GM23338 (cell line): ENCODE results near the gene FUT7. TPM values are rescaled to one million over a fixed set of nuclear protein-coding genes. Genes with fewer than 3 reads are reported as not detected.

ENCODE experiments used
- ATAC-seq: fragments of 200-7000 bp; cut with Tn5 transposase; 3 replicates; pipeline ENCODE4 v1.9.1; 2020
- DNase-seq: peaks from one replicate; pipeline ENCODE4 v3.0.0-alpha.2; 2015; ENCODE audit warnings: low spot score
- H2AFZ ChIP-seq: fragments of 200-600 bp; sonication (generic); 2 replicates; pipeline ENCODE4 v1.8.0; 2016; ENCODE audit warnings: antibody characterized with exemption, mild to moderate bottlenecking, moderate library complexity
- H3F3A ChIP-seq: fragments of 200-600 bp; sonication (generic); replicated peaks from 2 replicates; pipeline ENCODE4 v1.8.0; 2017; ENCODE audit warnings: antibody characterized with exemption, mixed run types, low read depth
- H3K27ac ChIP-seq: fragments of 200-600 bp; sonication (generic); 2 replicates; pipeline ENCODE4 v1.6.1; 2016; ENCODE audit warnings: low read depth
- H3K27me3 ChIP-seq: fragments of 200-600 bp; sonication (generic); 2 replicates; pipeline ENCODE4 v1.8.0; 2016; ENCODE audit warnings: mild to moderate bottlenecking, mixed run types, moderate library complexity; ENCODE audit not compliant: insufficient read depth
- H3K36me3 ChIP-seq: fragments of 200-600 bp; sonication (generic); 2 replicates; pipeline ENCODE4 v1.8.0; 2016; ENCODE audit warnings: mild to moderate bottlenecking; ENCODE audit not compliant: insufficient read depth
- H3K4me1 ChIP-seq: fragments of 200-600 bp; sonication (generic); 2 replicates; pipeline ENCODE4 v1.8.0; 2016; ENCODE audit warnings: mild to moderate bottlenecking, moderate library complexity; ENCODE audit not compliant: insufficient read depth
- H3K4me2 ChIP-seq: fragments of 200-600 bp; sonication (generic); 2 replicates; pipeline ENCODE4 v1.7.1; 2017; ENCODE audit warnings: mixed run types
- H3K4me3 ChIP-seq: fragments of 200-600 bp; sonication (generic); 2 replicates; pipeline ENCODE4 v1.6.1; 2016; ENCODE audit warnings: mixed run types
- H3K79me2 ChIP-seq: fragments of 200-600 bp; sonication (generic); replicated peaks from 2 replicates; pipeline ENCODE4 v1.8.0; 2017; ENCODE audit warnings: mild to moderate bottlenecking; ENCODE audit not compliant: insufficient read depth
- H3K9me2 ChIP-seq: fragments of 200-600 bp; sonication (generic); 2 replicates; pipeline ENCODE4 v1.8.0; 2017; ENCODE audit not compliant: insufficient read depth
- H4K20me1 ChIP-seq: fragments of 200-600 bp; sonication (generic); replicated peaks from 2 replicates; pipeline ENCODE4 v1.8.0; 2017; ENCODE audit warnings: mild to moderate bottlenecking; ENCODE audit not compliant: insufficient read depth
- H3K27ac Mint-ChIP-seq: 2 replicates; pipeline ENCODE4 v1.8.0; 2020; ENCODE audit warnings: inconsistent platforms, mild to moderate bottlenecking, moderate library complexity, mixed read lengths
- H3K27me3 Mint-ChIP-seq: 3 replicates; pipeline ENCODE4 v1.8.0; 2022; ENCODE audit warnings: low read depth, mild to moderate bottlenecking, moderate library complexity, mixed read lengths, inconsistent platforms; ENCODE audit not compliant: insufficient read depth, poor library complexity
- H3K36me3 Mint-ChIP-seq: 3 replicates; pipeline ENCODE4 v1.8.0; 2021; ENCODE audit warnings: low read depth, mild to moderate bottlenecking, inconsistent platforms, moderate library complexity, mixed read lengths
- H3K4me1 Mint-ChIP-seq: 3 replicates; pipeline ENCODE4 v1.8.0; 2020; ENCODE audit warnings: mild to moderate bottlenecking, inconsistent platforms, mixed read lengths
- H3K4me3 Mint-ChIP-seq: 3 replicates; pipeline ENCODE4 v1.8.0; 2021; ENCODE audit warnings: moderate library complexity, mild to moderate bottlenecking, inconsistent platforms, mixed read lengths
- H3K9me3 Mint-ChIP-seq: 3 replicates; pipeline ENCODE4 v1.8.0; 2020; ENCODE audit warnings: moderate library complexity, mild to moderate bottlenecking, inconsistent platforms, mixed read lengths
- CREB1 ChIP-seq: fragments of 250-450 bp; sonication (Bioruptor Pico); IDR thresholded peaks from 2 replicates; pipeline ENCODE4 v1.5.0; 2020; ENCODE audit warnings: low read depth, mild to moderate bottlenecking, moderate library complexity
- EZH2 ChIP-seq: fragments of 200-600 bp; sonication (generic); IDR thresholded peaks from one replicate; pipeline ENCODE4 v1.8.0; 2017; ENCODE audit warnings: antibody characterized with exemption, mild to moderate bottlenecking, low read depth; ENCODE audit not compliant: unreplicated experiment
- NANOG ChIP-seq: IDR thresholded peaks from 2 replicates; pipeline ENCODE4 v1.6.1; 2016; ENCODE audit warnings: antibody characterized with exemption, borderline replicate concordance
- POLR2AphosphoS5 ChIP-seq: IDR thresholded peaks from 2 replicates; pipeline ENCODE4 v1.6.1; 2016; ENCODE audit warnings: antibody characterized with exemption, low read depth
- ZNF114 ChIP-seq: fragments of 250-450 bp; sonication (Bioruptor Pico); IDR thresholded peaks from 2 replicates; pipeline ENCODE4 v1.5.0; 2020; ENCODE audit warnings: mild to moderate bottlenecking, moderate library complexity
- polyA plus RNA-seq: library from polyadenylated mRNA; unstranded; fragments of >200 nt; fragmentation: Nextera tagmentation; extraction: Ambion mirVana; gene quantifications from 2 replicates; pipeline ENCODE4 v1.2.1, GENCODE V29; 2016
- total RNA-seq: library from RNA; depleted of rRNA; stranded (reverse); fragments of >200 nt; shearing (Covaris generic); gene quantifications from 2 replicates; pipeline ENCODE4 v1.2.3, GENCODE V29; 2014
- TF ChIP-seq, protein P1 (sequence below): fragments of 250-450 bp; sonication (Bioruptor Pico); IDR thresholded peaks from 2 replicates; pipeline ENCODE4 v1.5.0; 2020; ENCODE audit warnings: mild to moderate bottlenecking, moderate library complexity
- TF ChIP-seq, protein P2 (sequence below): IDR thresholded peaks from one replicate; pipeline ENCODE4 v1.6.1; 2018; ENCODE audit warnings: antibody characterized with exemption; ENCODE audit not compliant: unreplicated experiment
- TF ChIP-seq, protein P3 (sequence below): IDR thresholded peaks from 2 replicates; pipeline ENCODE4 v1.6.1; 2016; ENCODE audit warnings: antibody characterized with exemption

Gene FUT7
- total and polyA plus RNA-seq, 2 experiments from 2014 or later, result not detected

DNA sequence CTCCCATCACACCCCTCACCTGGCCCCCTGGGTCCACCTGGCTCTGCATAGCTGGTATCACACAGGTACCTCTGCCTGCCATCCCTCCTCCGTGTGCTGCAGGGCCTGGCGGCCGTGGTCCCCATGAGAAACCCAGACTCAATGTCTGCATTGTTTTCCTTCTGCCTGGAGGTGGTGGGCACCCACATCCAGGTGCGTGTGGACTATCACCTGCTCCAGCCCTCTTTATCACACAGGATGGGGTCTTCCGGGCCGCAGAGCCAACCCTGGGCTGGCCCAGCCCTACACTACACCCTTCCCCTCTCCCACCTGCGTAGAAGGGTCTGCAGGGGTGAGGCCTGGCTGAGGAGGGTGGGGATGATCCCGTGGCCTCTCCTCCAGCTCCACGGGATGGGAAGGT is 7.0 kb upstream of the FUT7 start:
- Mint-ChIP-seq H3K4me1 (no peaks in the 10 kb centered on the region), H3K36me3 (no peaks in the 10 kb centered on the region; the same call in 2 of the 3 replicates), H3K4me3 (no peak overlapping the region), H3K27ac (no peak overlapping the region), H3K9me3 (no peaks in the 10 kb centered on the region), H3K27me3 (peaks cover 4% of the 10 kb centered on the region)
- DNase-seq (no peak), ATAC-seq (no peak)
- no peak overlapping the region for H3K4me3 ChIP-seq
- no peaks in the 10 kb centered on the region for H3K4me1 ChIP-seq
- H3K27me3 ChIP-seq, result no peaks in the 10 kb centered on the region
- H3K36me3 ChIP-seq, result no peaks in the 10 kb centered on the region
- no peaks in the 10 kb centered on the region for H3F3A ChIP-seq
- H2AFZ ChIP-seq, result no peak overlapping the region
- no peaks in the 10 kb centered on the region for H3K9me2 ChIP-seq
- H3K4me2 ChIP-seq, result no peak overlapping the region
- TF ChIP-seq NANOG (no peak), ZNF114 (CRISPR knock-in tag) (no peak), POLR2AphosphoS5 (no peak), EZH2 (no peak), CREB1 (no peak)
- TF ChIP-seq, protein P1, sequence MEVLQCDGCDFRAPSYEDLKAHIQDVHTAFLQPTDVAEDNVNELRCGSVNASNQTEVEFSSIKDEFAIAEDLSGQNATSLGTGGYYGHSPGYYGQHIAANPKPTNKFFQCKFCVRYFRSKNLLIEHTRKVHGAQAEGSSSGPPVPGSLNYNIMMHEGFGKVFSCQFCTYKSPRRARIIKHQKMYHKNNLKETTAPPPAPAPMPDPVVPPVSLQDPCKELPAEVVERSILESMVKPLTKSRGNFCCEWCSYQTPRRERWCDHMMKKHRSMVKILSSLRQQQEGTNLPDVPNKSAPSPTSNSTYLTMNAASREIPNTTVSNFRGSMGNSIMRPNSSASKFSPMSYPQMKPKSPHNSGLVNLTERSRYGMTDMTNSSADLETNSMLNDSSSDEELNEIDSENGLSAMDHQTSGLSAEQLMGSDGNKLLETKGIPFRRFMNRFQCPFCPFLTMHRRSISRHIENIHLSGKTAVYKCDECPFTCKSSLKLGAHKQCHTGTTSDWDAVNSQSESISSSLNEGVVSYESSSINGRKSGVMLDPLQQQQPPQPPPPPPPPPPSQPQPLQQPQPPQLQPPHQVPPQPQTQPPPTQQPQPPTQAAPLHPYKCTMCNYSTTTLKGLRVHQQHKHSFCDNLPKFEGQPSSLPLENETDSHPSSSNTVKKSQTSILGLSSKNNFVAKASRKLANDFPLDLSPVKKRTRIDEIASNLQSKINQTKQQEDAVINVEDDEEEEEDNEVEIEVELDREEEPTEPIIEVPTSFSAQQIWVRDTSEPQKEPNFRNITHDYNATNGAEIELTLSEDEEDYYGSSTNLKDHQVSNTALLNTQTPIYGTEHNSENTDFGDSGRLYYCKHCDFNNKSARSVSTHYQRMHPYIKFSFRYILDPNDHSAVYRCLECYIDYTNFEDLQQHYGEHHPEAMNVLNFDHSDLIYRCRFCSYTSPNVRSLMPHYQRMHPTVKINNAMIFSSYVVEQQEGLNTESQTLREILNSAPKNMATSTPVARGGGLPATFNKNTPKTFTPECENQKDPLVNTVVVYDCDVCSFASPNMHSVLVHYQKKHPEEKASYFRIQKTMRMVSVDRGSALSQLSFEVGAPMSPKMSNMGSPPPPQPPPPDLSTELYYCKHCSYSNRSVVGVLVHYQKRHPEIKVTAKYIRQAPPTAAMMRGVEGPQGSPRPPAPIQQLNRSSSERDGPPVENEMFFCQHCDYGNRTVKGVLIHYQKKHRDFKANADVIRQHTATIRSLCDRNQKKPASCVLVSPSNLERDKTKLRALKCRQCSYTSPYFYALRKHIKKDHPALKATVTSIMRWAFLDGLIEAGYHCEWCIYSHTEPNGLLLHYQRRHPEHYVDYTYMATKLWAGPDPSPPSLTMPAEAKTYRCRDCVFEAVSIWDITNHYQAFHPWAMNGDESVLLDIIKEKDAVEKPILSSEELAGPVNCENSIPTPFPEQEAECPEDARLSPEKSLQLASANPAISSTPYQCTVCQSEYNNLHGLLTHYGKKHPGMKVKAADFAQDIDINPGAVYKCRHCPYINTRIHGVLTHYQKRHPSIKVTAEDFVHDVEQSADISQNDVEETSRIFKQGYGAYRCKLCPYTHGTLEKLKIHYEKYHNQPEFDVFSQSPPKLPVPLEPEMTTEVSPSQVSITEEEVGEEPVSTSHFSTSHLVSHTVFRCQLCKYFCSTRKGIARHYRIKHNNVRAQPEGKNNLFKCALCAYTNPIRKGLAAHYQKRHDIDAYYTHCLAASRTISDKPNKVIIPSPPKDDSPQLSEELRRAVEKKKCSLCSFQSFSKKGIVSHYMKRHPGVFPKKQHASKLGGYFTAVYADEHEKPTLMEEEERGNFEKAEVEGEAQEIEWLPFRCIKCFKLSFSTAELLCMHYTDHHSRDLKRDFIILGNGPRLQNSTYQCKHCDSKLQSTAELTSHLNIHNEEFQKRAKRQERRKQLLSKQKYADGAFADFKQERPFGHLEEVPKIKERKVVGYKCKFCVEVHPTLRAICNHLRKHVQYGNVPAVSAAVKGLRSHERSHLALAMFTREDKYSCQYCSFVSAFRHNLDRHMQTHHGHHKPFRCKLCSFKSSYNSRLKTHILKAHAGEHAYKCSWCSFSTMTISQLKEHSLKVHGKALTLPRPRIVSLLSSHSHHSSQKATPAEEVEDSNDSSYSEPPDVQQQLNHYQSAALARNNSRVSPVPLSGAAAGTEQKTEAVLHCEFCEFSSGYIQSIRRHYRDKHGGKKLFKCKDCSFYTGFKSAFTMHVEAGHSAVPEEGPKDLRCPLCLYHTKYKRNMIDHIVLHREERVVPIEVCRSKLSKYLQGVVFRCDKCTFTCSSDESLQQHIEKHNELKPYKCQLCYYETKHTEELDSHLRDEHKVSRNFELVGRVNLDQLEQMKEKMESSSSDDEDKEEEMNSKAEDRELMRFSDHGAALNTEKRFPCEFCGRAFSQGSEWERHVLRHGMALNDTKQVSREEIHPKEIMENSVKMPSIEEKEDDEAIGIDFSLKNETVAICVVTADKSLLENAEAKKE (CRISPR knock-in tag), result no peak
- TF ChIP-seq, protein P2, sequence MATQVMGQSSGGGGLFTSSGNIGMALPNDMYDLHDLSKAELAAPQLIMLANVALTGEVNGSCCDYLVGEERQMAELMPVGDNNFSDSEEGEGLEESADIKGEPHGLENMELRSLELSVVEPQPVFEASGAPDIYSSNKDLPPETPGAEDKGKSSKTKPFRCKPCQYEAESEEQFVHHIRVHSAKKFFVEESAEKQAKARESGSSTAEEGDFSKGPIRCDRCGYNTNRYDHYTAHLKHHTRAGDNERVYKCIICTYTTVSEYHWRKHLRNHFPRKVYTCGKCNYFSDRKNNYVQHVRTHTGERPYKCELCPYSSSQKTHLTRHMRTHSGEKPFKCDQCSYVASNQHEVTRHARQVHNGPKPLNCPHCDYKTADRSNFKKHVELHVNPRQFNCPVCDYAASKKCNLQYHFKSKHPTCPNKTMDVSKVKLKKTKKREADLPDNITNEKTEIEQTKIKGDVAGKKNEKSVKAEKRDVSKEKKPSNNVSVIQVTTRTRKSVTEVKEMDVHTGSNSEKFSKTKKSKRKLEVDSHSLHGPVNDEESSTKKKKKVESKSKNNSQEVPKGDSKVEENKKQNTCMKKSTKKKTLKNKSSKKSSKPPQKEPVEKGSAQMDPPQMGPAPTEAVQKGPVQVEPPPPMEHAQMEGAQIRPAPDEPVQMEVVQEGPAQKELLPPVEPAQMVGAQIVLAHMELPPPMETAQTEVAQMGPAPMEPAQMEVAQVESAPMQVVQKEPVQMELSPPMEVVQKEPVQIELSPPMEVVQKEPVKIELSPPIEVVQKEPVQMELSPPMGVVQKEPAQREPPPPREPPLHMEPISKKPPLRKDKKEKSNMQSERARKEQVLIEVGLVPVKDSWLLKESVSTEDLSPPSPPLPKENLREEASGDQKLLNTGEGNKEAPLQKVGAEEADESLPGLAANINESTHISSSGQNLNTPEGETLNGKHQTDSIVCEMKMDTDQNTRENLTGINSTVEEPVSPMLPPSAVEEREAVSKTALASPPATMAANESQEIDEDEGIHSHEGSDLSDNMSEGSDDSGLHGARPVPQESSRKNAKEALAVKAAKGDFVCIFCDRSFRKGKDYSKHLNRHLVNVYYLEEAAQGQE, result no peak
- TF ChIP-seq, protein P3, sequence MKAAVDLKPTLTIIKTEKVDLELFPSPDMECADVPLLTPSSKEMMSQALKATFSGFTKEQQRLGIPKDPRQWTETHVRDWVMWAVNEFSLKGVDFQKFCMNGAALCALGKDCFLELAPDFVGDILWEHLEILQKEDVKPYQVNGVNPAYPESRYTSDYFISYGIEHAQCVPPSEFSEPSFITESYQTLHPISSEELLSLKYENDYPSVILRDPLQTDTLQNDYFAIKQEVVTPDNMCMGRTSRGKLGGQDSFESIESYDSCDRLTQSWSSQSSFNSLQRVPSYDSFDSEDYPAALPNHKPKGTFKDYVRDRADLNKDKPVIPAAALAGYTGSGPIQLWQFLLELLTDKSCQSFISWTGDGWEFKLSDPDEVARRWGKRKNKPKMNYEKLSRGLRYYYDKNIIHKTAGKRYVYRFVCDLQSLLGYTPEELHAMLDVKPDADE, result no peak
- H4K20me1 ChIP-seq, result no peaks in the 10 kb centered on the region; the same call in 1 of the 2 replicates
- H3K79me2 ChIP-seq, result no peaks in the 10 kb centered on the region; the same call in 1 of the 2 replicates
- no peak overlapping the region for H3K27ac ChIP-seq
